OCI-LY7 (cell line): ENCODE results near the gene ACSF2.

Experiments
- EZH2phosphoT487 ChIP-seq: fragments of 200-600 bp; sonication (generic); IDR thresholded peaks from 2 replicates; pipeline ENCODE4 v1.6.1; 2018; ENCODE audit warnings: low read depth, borderline replicate concordance, mild to moderate bottlenecking, mixed run types, antibody characterized with exemption, low read length, moderate library complexity, mixed read lengths
- TF ChIP-seq, protein P1 (sequence below): fragments of 200-600 bp; sonication (generic); conservative IDR thresholded peaks from 2 replicates; pipeline ENCODE4 v1.5.1; 2014; ENCODE audit warnings: mild to moderate bottlenecking, antibody characterized with exemption, low read length, moderate library complexity, mixed read lengths

DNA sequence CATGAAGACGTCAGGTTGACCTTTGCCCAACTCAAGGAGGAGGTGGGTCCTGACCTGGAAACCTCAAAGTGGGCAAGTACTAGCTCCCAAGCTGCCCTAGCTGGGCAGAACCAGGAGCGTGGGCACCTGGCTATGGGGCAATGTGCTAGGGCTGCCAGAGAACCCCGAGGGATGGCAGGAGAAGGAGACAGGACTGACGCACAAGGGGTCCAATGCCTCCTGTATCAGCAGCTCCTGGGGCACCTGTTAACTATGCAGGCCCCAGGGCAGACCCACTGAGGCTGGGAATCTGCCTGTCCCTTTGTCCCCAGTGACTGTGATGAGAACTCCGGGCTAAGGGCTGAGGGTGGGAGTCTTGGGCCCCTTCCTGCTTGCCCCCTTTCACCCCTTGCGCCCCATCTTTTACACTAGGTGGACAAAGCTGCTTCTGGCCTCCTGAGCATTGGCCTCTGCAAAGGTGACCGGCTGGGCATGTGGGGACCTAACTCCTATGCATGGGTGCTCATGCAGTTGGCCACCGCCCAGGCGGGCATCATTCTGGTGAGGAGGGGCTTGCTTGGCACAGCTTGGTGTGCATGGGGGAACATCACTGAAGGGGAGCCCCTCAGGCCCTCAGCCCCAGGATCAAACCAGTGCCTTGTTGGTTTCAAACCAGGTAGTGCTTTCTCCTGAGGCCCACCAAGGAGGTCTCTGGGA is 35.0 kb downstream of the ACSF2 start:
- TF ChIP-seq, protein P1, sequence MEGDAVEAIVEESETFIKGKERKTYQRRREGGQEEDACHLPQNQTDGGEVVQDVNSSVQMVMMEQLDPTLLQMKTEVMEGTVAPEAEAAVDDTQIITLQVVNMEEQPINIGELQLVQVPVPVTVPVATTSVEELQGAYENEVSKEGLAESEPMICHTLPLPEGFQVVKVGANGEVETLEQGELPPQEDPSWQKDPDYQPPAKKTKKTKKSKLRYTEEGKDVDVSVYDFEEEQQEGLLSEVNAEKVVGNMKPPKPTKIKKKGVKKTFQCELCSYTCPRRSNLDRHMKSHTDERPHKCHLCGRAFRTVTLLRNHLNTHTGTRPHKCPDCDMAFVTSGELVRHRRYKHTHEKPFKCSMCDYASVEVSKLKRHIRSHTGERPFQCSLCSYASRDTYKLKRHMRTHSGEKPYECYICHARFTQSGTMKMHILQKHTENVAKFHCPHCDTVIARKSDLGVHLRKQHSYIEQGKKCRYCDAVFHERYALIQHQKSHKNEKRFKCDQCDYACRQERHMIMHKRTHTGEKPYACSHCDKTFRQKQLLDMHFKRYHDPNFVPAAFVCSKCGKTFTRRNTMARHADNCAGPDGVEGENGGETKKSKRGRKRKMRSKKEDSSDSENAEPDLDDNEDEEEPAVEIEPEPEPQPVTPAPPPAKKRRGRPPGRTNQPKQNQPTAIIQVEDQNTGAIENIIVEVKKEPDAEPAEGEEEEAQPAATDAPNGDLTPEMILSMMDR, result no peak
- TF ChIP-seq EZH2phosphoT487, result no peak
